8988T (cell line): Measurements from ENCODE around the gene TMOD4.
"Not testable (repeated sequence)": the region's sequence is repeated elsewhere in the genome, so short reads cannot be mapped to it uniquely, and the experiment has no call there.

Experiments used
- DNase-seq: peaks from one replicate; pipeline ENCODE4 v3.0.0; 2011

Gene TMOD4

DNA sequence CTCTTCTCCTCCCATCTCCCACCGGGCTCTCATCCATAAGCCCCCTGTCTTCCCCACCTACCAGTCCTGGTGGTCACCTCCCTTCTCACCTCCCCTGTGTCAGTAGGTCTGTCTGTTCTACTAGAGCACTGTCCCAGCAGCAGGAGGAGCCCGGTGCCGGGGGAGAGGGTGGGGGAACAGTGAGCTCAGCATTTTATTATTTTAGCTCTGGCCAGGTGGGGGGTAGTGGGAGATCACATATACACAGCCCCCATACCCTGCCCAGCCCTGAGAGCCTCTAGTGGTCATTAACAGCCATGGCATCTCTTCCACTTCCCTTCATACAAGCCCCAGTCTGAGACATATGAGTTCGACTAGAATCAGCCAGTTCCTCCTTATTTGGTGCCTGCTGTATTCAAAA lies at the start of gene TMOD4:
Gene TMOD4, minus strand, starts transcription at position 119 of the 400 bp plus-strand sequence. CDS start 1,106 bp downstream, outside the sequence.
- DNase-seq: peak; percentile 37

- no peak for DNase-seq
Observed at GRCh38 chr1:151222130-151222529, 46.3 kb upstream of the TMOD4 start.

DNA sequence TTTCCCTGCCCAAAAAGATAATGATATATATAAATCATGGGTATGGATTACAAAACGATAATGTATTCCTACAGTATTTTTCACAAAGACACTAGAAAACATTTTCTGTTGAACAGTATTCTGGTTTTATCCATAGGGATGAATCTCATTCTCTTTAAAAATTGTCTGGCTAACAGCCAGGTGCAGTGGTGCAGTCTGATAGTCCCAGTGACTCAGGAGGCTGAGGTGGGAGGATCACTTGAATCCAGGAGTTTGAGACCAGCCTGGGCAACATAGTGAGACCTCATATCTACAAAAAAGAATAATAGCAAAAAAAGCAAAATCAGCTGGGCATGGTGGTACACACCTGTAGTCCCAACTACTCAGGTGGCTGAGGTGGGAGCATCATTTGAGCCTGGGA lies 45.8 kb upstream of the TMOD4 start:
- DNase-seq: no peak

DNA sequence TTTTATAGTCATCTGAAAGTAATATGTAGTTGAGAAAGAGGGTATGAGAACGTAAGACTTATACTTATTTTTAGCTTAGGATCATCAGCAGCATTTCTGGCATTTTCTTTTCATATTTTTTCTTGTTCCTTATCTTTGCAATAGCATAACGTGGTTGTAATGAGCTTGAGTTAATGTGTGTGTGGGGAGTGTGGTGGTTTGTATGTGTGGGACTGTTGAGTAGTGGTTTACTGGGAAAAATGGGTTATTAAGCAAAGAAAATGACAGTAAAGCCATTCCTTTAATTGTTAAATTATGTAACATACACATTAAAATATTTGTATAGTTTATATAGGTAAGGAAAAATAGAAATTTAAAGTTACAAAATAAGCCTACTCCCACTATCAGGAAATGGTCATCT lies 37.8 kb upstream of the TMOD4 start:
- DNase-seq: no peak

- no peak for DNase-seq
Observed at GRCh38 chr1:151211972-151212705, 36.4 kb upstream of the TMOD4 start.

- DNase-seq: no peak
Observed at GRCh38 chr1:151210830-151211229, 35.0 kb upstream of the TMOD4 start.

GRCh38 chr1:151205381-151205965 lies 29.7 kb upstream of the TMOD4 start:
- DNase-seq: not testable (repeated sequence)

- no peak for DNase-seq
Observed at GRCh38 chr1:151199873-151200581, 24.2 kb upstream of the TMOD4 start.

GRCh38 chr1:151198254-151199127 lies 22.7 kb upstream of the TMOD4 start, which contains the start of gene PIP5K1A:
Gene PIP5K1A (plus strand): TSS chr1:151198552. CDS start chr1:151198997, 445 bp downstream.
- peak; percentile 85 for DNase-seq

DNA sequence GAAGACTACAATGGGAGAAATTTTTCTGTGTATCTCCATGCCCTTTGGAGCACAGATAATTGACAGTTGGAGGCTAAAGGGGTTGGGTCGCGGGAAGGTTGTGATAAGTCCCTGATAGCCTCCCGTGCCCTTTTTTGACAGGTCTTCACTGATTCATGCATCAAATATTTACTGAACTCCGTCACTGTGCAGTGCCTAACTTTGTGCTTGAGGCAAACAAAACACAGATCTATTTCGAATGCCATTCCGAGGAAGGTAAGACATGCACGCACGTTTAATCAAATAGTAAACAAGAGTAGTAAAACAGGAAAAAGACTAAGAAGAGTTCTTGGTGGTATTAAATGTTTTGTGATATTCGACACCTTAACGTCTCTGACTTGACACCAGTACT lies 22.1 kb upstream of the TMOD4 start:
- DNase-seq: no peak

- no peak for DNase-seq
Observed at GRCh38 chr1:151196292-151196800, 20.6 kb upstream of the TMOD4 start.

DNA sequence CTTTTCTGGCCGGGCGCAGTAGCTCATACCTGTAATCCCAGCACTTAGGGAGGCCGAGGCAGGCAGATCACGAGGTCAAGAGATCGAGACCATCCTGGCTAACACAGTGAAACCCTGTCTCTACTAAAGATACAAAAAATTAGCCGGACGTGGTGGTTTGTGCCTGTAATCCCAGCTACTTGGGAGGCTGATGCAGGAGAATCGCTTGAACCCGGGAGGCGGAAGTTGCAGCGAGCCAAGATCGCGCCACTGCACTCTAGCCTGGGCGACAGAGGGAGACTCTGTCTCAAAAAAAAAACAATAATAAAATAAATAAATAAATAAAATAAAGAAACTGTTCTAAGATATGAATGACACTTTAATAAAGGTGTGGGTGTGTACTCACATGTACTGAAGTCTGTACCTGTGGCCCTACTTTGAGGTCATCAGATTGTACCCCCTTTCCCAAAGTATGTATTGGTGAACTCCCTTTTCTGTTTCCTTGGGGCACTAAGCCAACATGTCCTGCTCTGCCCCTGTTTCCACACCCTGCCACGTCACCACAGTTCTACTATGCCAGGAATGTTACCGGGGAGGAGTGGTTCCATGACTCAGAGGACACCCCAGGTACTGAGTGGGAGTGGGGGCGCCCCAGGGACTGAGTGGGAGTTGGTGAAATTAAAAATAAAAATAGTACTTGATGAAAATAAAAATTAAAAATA lies 19.3 kb upstream of the TMOD4 start:
- peak; percentile 34 for DNase-seq

- no peak for DNase-seq
Observed at GRCh38 chr1:151193856-151194255, 18.1 kb upstream of the TMOD4 start.

DNA sequence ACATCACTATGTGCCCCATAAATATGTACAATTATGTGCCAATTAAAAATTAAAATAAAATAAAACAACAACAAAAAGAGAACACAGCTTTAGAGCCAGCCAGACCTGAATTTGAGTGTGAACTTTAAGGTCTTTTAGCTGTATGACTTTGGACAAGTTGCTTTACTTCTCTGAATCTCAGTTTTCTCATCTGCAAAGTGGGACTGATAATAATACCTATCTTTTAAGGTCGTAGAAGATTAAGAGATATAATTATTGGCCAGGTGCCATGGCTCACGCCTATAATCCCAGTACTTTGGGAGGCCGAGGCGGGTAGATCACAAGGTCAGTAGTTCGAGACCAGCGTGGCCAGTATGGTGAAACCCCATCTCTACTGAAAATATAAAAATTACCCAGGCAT lies 17.5 kb upstream of the TMOD4 start:
- no peak for DNase-seq

DNA sequence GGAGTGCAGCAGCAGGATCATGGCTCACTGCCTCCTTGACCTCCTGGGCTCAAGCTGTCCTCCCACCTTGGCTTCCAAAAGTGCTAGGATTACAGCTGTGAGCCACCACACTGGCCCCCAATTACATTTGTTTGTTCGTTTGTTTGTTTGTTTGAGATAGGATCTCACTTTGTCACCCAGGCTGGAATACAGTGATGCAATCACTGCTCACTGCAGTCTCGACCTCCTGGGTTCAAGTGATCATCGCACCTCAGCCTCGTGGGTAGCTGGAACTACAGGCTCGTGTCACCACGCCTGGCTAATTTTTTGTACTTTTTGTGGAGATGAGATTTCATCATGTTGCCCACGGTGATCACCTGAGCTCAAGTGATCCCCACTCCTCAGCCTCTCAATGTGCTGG lies 16.3 kb upstream of the TMOD4 start:
- DNase-seq: no peak

DNA sequence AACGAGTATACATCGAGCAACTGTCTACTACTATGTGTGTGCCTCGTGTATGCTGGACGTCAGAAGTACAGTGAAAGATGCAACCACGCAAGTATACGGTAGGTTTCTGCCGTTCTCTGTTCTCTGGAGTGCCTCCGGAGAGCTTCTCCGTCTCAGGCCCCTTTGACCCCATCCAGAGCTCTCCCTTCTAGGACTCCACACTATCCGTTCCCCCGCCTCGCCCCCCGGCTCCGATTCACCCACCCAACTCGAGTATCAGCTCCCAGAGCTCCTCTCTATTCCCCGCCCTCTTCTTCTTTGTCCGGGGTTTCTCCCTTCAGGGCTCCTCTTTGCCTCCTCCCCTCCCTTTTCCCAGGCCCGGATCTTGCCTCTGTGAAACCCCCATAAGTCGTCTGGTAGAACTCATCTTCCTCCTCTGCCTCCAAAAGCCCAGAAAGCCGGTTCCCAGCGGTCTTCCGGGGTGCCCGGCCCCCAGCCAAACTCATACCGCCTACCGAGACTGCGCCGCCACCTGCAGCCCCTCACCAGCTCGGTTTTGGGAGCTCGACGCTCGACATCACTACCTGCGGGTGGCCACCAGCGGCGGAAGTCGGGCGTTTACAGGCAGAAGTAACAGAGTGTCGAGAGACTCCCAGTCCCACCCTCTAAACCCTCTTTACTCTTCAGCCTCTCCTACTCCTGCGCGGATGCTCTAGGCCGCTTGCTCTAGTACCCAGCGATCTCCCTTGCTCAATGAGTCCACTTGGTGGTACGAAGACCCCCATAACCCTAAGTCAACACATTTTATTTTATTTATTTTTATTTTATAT lies 14.1 kb upstream of the TMOD4 start, which contains the start of gene VPS72:
Gene VPS72, minus strand, starts transcription at position 561 of the 809 bp plus-strand sequence. Its CDS starts 76 bp downstream, at position 485.
- DNase-seq: peak; percentile 51

DNA sequence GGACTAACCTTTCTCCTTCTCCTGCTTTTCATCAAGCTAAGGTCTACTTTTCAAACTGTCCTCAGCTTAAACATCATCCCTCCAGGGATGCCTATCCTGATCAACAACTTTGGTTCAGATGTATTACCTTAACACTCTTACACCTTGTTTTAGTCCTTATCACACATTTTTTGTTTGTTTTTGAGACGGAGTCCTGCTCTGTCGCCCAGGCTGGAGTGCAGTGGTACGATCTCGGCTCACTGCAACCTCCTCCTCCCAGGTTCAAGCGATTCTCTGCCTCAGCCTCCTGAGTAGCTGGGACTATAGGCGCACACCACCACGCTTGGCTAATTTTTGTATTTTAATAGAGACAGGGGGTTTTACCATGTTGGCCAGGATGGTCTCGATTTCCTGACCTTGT lies 12.9 kb upstream of the TMOD4 start:
- not testable (repeated sequence) for DNase-seq

GRCh38 chr1:151187205-151187604 lies 11.4 kb upstream of the TMOD4 start:
- no peak for DNase-seq

- DNase-seq: no peak
Observed at GRCh38 chr1:151184211-151184610, 8.4 kb upstream of the TMOD4 start.

DNA sequence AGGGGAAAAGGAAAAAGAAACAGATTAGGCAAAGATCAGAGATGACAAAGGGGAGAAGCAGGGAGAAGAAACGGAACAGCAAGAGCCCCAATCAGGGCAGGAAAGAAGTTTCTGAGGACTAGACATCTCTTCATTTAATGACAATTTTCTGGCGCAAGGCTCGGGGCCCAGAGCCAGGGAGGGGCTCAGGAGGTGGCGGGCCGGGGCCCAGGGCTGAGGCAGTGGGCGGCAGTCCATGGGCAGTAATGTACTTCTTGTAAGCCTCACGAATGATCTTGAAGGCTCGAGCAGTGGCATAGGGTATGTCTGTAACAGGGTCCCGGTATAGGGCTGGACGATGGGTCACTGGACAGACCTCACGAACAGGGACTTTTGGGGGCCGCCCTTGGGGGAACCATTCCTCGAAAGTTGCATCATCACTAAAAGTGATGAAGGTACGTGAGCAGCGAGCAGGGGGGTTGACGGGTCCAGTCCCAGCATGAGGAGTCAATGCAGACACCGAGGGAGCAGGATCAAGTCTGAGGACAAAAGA lies 799 bp upstream of the TMOD4 start:
- DNase-seq: no peak
